ENCODE results near the gene CIAO2B.
"Not testable (repeated sequence)": the region's sequence is repeated elsewhere in the genome, so short reads cannot be mapped to it uniquely, and the experiment has no call there.

Gene CIAO2B

DNA sequence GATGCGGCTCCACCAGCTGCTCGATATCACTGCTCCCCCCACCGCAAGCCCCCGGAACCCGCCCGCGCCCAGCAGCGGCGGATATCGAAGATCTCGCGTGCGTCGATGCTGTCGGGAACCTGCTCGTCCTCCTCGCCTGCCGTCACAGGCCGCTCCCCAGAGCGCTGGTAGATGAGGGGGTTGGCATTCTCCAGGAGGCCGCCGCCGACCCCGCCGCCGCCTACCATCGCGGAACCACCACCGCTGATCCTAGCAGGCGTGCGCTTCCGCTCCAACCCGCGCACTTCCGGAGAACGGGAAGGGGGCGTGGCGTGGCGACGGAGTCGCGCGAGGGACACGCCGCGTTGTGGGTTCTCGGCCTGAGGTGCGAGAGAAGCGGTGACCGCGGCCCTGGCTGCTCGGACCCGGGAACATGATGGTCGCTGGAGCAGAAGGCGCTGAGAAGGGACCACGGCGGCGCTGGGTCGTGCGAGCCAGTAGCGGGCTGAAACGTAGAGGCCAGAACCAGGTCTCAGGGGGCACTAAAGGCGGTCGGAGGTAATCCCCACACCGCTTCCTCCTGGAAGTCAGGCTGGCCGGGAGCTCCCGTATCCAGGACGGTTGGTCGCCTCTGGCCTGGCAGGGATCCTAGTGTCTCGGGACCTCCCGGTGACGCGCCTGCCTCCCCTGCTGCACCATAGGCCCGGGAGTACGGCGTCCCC is at the start of gene CIAO2B:
CIAO2B (minus strand) TSS at position 265 of the 701 bp plus-strand sequence; CDS start at position 227, 38 bp downstream.
- DNase-seq (ENCODE audit: low read depth), result peak; percentile 78
- TF ChIP-seq, protein P1, sequence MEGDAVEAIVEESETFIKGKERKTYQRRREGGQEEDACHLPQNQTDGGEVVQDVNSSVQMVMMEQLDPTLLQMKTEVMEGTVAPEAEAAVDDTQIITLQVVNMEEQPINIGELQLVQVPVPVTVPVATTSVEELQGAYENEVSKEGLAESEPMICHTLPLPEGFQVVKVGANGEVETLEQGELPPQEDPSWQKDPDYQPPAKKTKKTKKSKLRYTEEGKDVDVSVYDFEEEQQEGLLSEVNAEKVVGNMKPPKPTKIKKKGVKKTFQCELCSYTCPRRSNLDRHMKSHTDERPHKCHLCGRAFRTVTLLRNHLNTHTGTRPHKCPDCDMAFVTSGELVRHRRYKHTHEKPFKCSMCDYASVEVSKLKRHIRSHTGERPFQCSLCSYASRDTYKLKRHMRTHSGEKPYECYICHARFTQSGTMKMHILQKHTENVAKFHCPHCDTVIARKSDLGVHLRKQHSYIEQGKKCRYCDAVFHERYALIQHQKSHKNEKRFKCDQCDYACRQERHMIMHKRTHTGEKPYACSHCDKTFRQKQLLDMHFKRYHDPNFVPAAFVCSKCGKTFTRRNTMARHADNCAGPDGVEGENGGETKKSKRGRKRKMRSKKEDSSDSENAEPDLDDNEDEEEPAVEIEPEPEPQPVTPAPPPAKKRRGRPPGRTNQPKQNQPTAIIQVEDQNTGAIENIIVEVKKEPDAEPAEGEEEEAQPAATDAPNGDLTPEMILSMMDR (conservative IDR thresholded peaks at IDR 0.05; ENCODE audit: control insufficient read depth, insufficient read depth, low read depth, low read length), result no peak
- peak within 1 kb of the TSS; percentile 96 for H3K4me3 ChIP-seq (ENCODE audit: control insufficient read depth, low read depth, low read length)

DNA sequence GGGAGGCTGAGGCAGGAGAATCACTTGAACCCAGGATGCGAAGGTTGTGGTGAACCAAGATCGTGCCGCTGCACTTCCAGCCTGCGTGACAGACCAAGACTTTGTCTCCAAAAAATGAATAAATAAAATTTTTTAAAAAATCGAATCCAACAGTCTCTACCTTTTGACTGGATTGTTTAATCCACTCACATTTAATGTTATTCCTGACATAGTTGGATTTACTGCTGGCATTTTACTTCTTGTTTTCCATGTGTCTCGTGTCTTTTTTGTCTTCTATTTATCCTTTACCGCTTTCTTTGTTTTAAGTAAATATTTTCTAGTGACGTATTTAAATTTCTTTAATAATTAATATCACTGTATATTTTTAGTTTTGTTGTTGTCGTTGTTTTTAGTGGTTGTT is 48.8 kb upstream of the CIAO2B start:
- TF ChIP-seq, protein P1 (conservative IDR thresholded peaks at IDR 0.05; ENCODE audit: control insufficient read depth, insufficient read depth, low read depth, low read length), result no peak

DNA sequence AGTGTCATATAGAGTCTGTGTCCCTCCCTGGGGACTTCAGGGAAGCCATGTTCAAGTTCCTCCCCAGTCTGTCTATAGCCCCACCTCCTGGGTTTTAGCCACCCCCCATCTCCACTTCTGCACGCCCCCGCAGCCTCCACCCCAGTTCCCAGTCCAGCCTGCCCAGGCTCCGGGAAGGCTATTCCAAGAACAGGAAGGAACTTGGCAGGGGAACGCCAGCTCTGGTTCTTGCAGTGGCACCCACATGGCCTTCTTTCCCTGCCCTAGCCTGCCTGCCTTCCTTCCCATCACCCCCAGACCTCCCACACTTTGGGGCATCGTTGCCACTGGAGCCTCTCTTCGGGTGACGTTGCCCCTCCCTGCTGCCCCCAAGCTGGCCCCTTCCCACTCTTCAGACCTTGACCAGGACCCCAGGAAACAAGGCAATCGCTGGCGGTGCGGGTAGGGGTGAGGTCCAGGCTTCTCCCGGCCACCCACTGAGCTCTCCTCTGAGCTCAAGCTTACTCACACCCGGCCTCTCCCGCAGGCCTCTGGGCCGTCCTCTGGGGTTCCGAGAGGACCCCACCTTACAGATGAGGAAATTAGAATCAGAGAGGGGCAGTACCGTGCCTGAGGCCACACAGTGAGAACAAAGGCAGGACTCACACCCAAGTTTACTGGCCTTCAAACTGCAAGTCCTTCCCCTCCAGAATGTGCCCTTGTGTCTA is 45.0 kb upstream of the CIAO2B start:
- no peak overlapping the region for H3K4me3 ChIP-seq (ENCODE audit: control insufficient read depth, low read depth, low read length)
- TF ChIP-seq, protein P1 (conservative IDR thresholded peaks at IDR 0.05; ENCODE audit: control insufficient read depth, insufficient read depth, low read depth, low read length), result no peak
- DNase-seq (ENCODE audit: low read depth), result no peak

More for the DNA sequence above, 48.8 kb upstream of the CIAO2B start:
- no peak overlapping the region for H3K4me3 ChIP-seq (ENCODE audit: control insufficient read depth, low read depth, low read length)
- no peak for DNase-seq (ENCODE audit: low read depth)

DNA sequence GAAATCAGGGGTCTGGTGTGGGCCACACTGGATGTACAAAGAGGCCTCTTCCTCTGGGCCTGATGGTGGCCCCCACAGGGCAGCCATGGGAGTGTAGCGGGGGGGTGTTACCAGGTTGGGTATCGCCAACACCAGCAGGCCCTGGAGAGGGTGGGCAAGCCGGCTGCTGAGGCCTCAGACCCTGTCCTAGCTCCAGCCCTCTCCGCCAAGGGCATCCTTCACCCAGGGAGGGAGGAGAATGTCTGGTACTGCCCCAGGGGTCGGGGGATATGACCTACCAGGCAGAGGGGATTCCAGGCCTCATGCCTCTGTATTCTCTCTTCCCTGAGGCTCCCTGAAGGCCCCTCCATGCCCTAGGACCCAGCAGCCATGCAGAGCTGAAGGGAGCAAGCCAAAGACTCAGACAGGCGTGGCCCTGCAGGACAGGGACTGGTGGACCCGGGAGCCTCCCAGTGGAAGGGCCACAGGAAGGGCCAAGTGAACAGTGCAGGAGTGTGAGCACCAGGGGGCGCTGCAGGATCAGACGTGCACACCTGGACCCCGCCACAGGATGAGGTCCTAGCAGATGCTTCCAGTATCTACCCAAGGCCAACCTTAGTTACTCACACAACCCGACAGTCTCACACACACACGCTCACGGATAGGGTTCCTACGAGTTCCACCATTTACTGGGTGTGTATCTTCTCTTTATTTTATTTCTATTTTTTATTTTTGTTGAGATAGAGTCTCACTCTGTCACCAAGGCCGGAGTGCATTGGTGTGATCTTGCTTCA is 43.3 kb upstream of the CIAO2B start:
- DNase-seq (ENCODE audit: low read depth), result peak; percentile 85
- TF ChIP-seq, protein P1 (conservative IDR thresholded peaks at IDR 0.05; ENCODE audit: control insufficient read depth, insufficient read depth, low read depth, low read length), result peak; percentile 89
- H3K4me3 ChIP-seq (ENCODE audit: control insufficient read depth, low read depth, low read length), result no peak overlapping the region

DNA sequence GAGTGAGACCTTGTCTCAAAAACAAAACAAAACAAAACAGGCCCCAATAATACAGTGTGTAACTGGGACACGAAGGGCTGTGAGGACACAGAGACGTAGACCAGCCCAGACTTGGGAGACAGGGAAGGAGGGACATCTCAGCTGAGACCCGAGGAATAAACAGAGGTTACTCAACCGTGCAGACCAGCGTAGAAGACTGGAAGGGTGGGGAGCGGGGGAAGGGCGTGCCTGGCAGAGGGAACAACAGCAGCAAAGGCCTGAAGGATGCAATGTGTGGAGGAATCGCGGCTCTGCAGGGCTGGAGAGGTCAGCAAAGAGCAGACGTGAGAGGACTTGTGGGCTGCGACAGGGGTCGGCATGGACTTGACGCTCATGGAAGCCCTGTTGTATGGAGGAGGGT is 42.5 kb upstream of the CIAO2B start:
- DNase-seq (ENCODE audit: low read depth), result no peak
- TF ChIP-seq, protein P1 (conservative IDR thresholded peaks at IDR 0.05; ENCODE audit: control insufficient read depth, insufficient read depth, low read depth, low read length), result no peak
- H3K4me3 ChIP-seq (ENCODE audit: control insufficient read depth, low read depth, low read length), result no peak overlapping the region

DNA sequence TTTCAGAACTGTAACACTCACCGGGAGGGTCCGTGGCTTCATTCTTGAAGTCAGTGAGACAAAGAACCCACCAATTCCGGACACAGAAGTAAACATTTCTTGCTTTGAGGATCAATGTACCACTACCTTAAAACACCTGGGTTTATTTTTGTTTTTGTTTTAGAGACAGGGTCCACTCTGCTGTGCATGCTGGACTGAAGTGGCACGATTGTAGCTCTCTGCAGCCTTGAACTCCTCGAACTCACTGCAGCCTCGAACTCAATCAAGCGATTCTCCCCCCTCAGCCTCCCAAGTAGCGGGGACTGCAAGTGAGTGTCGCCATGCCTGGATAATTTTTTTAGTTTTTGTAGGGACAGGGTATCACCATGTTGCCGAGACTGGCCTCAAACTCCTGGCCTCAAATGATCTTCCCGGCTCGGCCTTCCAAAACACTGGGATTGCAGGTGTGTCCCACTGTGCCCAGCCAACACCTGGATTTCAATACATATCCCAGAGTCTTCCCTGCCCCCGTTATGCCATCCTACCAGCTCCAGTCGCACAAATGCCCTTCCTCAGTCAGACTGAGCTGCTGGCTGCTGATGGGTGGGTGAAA is 41.2 kb upstream of the CIAO2B start:
- DNase-seq (ENCODE audit: low read depth), result no peak
- TF ChIP-seq, protein P1 (conservative IDR thresholded peaks at IDR 0.05; ENCODE audit: control insufficient read depth, insufficient read depth, low read depth, low read length), result no peak
- H3K4me3 ChIP-seq (ENCODE audit: control insufficient read depth, low read depth, low read length), result no peak overlapping the region

DNA sequence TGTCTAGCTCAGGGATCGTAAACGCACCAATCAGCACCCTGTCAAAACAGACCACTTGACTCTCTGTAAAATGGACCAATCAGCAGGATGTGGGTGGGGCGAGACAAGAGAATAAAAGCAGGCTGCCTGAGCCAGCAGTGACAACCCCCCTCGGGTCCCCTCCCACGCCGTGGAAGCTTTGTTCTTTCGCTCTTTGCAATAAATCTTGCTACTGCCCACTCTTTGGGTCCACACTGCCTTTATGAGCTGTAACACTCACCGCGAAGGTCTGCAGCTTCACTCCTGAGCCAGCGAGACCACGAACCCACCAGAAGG is 40.7 kb upstream of the CIAO2B start:
- H3K4me3 ChIP-seq (ENCODE audit: control insufficient read depth, low read depth, low read length); DNase-seq (ENCODE audit: low read depth): not testable (repeated sequence)

DNA sequence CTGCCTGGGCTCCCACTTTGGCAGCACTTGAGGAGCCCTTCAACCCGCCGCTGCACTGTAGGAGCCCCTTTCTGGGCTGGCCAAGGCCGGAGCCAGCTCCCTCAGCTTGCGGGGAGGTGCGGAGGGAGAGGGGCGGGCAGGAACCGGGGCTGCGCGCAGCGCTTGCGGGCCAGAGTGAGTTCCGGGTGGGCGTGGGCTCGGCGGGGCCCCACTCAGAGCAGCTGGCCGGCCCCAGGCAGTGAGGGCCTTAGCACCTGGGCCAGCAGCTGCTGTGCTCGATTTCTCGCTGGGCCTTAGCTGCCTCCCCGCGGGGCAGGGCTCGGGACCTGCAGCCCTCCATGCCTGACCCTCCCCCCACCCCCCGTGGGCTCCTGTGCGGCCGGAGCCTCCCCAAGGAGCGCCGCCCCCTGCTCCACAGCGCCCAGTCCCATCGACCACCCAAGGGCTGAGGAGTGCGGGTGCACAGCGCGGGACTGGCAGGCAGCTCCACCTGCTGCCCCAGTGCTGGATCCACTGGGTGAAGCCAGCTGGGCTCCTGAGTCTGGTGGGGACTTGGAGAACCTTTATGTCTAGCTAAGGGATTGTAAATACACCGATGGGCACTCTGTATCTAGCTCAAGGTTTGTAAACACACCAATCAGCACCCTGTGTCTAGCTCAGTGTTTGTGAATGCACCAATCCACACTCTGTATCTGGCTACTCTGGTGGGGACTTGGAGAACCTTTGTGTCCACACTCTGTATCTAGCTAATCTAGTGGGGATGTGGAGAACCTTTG is 40.1 kb upstream of the CIAO2B start:
- not testable (repeated sequence) for DNase-seq (ENCODE audit: low read depth); H3K4me3 ChIP-seq (ENCODE audit: control insufficient read depth, low read depth, low read length)

Measured in fibroblast of mammary gland (primary cell).